HEK293 (cell line): Measurements from ENCODE around the gene DGCR8.

Source experiments
- ZFP69B ChIP-seq: fragments of 450-650 bp; formaldehyde crosslinking; IDR thresholded peaks from 2 replicates; pipeline ENCODE4 v1.5.1; 2016; ENCODE audit warnings: missing biosample characterization, missing genetic modification characterization
- ZNF211 ChIP-seq: fragments of 450-650 bp; formaldehyde crosslinking; IDR thresholded peaks from 2 replicates; pipeline ENCODE4 v1.5.1; 2016; ENCODE audit warnings: low read depth, missing biosample characterization, missing genetic modification characterization
- ZNF274 ChIP-seq, 2 experiments: fragments of 200-500 bp in 1 of 2; fragments of 450-650 bp in 1 of 2; sonication (Bioruptor generic) in 1 of 2; formaldehyde crosslinking in 1 of 2; IDR thresholded peaks; 2 replicates each; pipeline versions ENCODE4 v1.5.1 to v1.6.1; 2014 to 2016; ENCODE audit warnings: borderline replicate concordance in 1 of 2, inconsistent platforms in 1 of 2, low read length in 1 of 2, missing biosample characterization in 1 of 2, missing genetic modification characterization in 1 of 2

DNA sequence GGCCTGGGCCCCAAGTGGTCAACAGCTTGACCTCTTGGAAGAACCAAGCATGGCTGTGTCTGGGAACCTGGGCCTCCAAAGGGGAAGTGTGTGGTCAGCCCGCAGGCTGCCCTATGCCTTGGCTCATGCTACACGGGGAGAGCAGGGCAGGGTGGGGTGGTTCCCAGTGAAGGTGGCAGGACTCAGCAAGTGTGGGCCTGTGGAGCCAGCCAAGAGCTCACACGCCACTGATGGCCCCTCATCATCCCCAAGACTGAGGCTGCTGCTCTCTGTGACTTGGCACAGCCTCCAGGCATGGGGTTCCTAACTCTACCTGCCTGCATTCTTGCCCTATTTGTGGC, 15.9 kb upstream of the DGCR8 start:
- TF ChIP-seq ZNF274 (IDR thresholded peaks at IDR 0.05; ENCODE audit: low read length) (no peak), ZNF274 (tag by site-specific recombination; IDR thresholded peaks at IDR 0.05; ENCODE audit: borderline replicate concordance) (no peak), ZFP69B (tag by site-specific recombination) (no peak), ZNF211 (no peak)
